Stimulated activated CD4-positive, alpha-beta T cell treated with anti-CD3 and anti-CD28 coated beads, Interleukin-4, amount 100 ng/mL, for 24 hours (primary cell): ENCODE data around the gene RPL5.
"Not testable (repeated sequence)": the region's sequence is repeated elsewhere in the genome, so short reads cannot be mapped to it uniquely, and the experiment has no call there.

Experiments used
- DNase-seq: peaks from one replicate; pipeline ENCODE4 v3.0.0-alpha.2; 2020

The RPL5 gene

DNA sequence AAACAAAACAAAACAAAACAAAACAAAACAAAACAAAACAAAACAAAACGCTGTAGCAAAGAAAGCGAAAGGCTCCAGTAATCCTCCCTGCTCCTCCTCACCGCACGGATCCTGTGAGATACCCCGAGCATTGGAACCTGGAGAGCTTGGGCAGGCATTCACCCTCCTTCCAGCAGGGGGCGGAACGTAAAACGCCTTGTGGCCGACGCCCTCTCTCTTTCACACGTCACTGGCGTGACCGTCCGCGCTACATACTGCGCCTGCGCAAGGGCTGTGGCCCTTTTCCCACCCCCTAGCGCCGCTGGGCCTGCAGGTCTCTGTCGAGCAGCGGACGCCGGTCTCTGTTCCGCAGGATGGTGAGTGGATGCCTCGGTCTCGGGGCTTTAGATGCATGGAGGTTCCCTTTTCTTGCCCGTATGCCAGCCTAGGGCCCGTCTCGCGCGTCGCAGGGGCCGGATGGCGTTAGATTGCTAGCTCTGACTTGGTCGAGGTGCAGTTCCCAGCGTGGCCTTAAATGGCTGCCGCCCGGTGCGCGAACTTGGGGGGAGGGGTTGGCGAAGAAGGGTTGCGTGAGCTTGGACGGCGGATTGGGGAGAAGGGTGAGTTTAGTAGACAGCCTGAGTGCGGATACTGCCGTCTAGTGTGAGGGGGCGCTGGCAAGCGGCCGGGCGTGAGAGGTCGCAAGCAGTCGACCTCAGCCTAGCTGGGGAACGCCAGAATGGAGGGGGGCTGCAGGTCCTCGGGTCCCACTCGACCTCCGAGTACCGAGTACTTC is at the start of gene RPL5:
RPL5 (plus strand) TSS at position 279 of the 775 bp plus-strand sequence; CDS start at position 354, 75 bp downstream.
- DNase-seq = peak; percentile 98

DNA sequence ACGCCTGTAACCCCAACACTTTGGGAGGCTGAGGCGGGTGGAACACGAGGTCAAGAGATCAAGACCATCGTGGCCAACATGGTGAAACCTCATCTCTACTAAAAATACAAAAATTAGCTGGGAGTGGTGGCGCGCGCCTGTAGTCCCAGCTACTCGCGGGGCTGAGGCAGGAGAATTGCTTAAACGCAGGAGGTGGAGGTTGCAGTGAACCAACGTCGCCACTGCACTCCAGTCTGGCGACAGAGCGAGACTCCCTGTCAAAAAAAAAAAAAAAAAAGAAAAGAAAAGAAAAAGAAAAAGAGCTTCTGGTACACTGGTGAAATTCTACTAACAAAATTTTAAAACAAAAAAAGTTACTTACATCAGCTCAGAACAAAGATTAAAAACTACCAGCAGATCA is 48.3 kb upstream of the RPL5 start:
- not testable (repeated sequence) for DNase-seq

DNA sequence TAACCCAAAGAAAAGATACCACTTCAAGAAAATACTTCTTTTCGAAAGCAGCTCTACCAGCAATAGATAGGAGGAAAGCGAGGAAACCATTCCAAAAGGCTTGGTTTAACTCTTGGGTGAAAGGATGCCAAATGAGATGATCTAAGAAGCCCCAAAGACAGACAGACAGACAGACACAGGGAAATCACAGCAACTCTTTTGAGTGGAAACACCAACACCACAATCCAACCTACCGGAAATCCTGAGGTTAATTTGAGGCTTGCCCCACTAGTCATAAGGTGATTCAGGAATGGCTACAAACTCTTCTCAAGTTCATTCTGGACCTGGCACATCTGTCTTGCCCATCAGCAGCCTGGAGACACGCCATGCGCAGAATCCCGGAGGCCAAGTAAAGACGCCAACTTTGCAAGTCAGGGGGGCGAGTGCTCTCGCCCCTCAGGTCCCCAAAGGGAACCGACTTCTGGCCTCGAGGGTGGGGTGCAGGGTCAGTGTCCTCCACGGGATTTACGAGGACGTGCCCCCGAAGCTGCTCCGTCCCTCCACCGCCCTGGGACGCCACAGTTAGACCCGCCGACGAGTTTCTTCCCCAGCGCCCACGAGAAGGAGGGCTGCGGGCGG is 47.7 kb upstream of the RPL5 start:
- DNase-seq = peak; percentile 43

DNA sequence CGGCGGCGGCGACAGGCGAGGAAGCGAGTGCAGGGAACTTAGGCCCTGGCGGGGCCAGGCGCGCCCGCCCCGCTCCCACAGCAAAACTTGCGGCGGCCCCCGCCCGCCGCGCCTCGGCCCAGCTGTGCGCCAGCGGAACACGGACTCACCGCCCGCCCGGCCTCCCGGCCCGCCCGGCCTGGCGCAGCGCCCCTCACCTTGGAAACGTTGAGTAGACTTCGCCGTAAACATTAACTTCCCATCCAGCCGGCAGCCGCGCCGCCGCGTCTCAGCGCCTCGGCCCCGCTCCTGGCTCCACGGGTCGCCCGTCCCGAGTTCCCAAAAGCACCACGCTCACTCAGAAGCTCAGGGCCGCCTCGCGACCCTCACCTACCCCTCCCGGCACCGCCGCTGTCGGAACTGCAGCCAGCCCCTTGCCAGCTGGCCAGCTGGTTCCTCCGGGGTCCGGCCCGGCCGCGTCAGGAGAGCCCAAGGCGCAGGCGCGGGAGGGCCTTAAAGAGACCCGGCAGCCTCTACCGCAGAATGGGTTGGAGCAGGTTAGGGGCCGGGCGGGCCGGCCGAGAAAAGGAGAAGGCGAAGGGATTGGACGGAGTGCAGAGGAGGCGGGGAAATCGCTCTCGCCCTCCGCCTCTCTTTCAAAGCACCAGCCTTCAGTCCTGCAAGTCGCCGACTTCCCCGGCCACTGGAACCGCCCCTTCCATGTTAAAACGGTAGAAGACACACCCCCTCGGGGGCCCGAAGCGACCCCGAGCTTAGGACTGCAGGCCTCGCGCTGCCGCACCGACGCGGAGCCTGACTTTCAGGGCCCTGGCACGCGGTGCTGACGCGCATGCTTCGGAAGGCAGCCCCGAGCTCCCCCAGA is 47.0 kb upstream of the RPL5 start, which contains the start of gene EVI5:
EVI5 (minus strand) TSS at position 470 of the 862 bp plus-strand sequence. CDS start 48,562 bp downstream, outside the sequence.
- peak; percentile 70 for DNase-seq

DNA sequence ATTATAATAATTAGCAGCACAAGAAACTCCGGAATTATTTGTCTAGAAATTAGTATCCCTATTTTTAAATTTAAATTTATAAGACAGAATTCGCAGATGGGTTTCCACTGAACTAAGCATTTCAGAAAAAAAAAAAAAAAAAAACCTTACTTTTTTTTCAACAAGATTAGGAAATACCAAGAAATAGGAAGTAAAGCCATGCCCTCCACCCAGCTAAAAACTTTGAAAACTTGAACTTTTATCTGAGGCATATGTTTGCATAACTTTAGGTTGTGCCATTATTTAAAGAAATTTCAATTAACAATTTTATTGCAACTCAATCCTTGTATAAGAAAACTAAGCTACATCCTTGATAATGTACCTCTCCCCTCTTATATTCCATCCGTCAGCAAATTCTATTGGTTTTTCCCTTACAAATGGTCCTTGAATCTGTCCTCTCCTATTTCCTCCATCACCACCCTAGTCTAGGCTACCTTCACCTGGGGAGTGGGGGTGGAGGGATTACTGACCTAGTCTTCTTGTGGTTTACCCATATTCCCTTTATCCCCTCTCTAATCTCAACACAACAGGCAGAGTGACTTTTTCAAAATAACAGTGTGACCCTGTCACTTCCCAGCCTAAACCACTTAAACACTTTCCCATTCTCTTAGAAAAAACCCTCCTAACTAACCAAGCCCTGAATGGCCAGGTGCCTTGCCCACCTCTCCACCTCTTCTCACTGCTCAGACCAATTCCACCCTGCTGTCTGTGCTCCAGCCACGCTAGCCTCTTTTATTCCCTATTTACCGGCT is 45.5 kb upstream of the RPL5 start:
- DNase-seq = no peak

DNA sequence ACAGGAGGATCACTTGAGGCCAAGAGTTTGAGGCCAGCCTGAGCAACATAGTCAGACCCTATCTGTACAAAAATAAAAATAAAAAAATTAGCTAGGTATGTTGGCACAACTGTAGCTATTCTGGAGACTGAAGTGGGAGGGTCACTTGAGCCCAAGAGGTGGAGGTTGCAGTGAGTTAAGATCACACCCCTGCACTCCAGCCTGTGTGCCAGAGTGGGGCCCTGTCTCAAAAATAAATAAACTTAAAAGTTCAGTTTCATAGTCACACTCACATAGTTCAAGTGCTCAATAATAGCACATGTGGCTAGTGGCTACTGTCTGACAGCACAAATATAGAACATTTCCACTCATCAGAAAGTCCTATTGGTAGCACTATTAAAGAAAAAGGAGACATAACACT is 41.8 kb upstream of the RPL5 start:
- no peak for DNase-seq

DNA sequence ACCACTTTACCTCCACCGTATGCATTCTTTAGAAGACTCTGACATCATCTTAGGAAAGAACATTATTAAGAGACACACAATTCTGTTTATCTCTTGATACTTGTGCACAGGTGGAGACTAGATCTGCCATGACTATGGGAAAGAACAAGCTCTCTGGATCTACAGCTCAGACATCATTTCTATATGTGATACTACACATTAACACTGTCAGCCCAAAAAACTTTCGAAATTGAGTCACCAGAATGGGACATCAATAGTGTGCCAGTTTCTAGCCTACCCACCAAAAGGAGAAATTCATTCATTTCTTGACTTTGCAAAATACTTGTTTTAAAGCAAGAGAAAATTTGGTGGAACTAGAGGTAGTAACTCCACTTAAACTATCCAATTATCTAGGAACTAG is 41.0 kb upstream of the RPL5 start:
- no peak for DNase-seq

DNA sequence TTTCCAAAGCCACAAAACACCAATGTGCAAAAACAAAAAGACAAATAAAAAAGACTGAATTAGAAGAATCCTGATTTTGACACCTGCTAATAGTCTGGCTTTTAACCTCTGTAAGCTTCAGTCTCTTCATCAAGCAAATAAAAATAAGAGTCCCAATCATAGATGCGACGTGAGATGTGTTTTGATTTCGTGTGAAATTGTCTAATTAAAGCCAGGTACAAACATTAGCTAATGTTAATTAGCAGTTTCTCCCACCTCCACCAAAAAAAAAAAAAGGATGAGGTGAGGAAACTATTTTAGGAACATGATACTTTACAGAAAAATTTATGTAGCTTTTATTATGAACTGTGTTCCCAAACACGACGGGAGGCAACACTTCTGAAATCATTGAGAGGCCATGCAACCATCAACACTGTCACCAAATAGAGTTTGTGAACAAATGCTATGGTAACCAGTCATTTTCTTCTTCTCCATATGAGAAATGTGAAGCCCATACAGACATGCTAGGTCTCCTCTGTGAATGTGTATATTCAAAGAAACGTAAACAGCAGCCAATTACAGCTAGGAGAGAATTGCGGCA is 40.3 kb upstream of the RPL5 start:
- no peak for DNase-seq

DNA sequence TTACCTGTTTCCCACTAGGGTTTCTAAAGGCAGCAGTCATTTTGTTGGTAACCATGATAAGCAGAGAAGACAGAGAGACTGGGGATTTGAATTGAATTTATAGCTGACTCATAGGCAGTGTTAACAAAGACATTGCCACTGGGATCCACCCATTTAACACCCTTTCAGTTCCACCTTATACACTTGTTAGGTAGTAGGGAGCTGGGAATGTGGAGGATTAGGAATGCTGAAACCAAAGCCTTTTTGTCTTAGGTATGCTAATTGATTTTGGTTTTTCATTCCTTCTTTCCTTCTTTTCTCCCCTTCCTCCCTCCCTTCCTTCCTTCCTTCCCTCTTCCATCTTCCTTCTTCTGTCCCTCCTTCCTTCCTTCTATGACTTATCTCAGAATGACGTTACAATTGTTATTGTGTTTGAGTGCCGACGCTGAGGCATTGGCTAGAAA is 39.5 kb upstream of the RPL5 start:
- no peak for DNase-seq

DNA sequence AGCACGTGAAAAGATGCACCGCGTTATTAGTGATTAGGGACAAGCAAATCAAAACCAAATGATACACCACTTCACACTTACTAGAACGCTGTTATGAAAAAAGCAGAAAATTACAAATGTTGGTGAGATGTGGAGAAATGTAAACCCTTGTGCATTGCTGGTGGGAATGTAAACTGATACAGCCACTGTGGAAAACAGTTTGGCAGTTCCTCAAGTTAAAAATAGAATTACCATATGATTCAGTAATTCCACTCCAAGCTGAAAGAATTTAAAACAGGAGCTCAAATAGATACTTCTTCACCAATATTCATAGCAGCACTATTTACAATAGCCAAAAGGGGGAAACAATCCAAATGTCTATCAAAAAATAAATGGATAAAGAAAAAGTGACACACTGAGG is 36.7 kb upstream of the RPL5 start:
- no peak for DNase-seq

DNA sequence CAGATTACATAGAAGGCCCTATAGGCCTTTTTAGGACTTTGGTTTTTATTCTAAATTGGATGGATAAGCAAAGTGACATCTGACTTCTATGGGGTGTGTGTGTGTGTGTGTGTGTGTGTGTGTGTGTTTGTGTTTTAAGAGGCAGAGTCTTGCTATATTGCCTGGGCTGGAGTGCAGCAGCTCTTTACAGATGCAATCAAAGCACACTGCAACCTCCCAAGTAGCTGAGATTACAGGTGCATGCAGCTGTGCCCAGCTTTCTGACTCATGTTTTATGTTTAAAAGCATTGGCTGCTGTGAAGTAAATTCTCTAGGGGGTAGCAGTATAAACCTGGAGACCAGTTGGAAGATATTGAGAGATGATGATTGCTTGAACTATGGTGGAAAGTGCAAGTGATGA is 34.5 kb upstream of the RPL5 start:
- DNase-seq = no peak

DNA sequence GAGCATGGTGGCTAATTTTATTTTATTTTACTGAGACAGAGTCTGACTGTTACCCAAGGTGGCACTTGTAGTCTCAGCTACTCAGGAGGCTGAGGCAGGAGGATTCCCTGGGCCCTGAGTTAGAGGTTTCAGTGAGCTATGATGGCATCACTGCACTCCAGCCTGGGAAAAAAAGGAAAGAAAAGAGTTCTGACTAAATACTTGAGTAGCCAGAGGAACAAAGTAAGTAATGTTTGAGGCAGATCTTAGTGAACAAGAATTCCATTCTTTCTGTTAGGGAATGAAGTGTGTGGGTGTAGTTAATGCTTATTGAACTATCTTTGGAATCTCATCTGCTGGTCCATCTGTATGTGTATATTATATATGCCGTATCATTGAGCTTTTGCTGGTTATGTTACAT is 33.9 kb upstream of the RPL5 start:
- DNase-seq = no peak

DNA sequence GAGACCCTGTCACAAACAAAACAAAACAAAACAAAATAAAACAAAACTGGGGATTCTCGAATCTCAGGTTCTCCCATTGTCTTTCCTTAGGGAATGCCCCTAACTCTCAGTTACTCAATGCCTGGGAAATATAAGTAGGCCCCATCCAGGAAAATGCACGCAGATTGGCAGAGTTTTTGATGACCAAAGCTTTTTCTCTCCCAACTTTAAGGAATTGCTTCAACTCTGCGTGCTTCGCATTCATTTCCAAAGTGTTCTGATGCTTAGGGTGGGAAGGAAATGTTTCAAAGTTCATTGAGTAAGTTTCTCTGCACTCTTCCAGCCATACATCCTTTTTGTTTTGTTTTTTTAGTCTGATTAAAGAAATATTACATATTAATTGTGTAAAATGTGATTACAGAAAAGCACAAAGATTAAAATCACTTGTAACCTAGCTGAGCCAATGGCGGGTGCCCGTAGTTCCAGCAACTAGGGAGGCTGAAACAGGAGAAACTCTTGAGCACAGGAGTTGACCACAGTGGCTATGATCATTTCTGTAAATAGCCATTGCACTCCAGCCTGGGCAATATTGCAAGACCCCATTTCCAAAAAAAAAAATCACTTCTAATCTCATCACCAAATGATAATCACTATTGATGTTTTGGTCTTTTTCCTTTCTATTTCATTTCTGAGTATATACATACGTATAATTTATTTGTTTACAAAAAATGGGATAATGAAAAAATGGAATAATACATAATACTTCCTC is 28.5 kb upstream of the RPL5 start:
- no peak for DNase-seq

DNA sequence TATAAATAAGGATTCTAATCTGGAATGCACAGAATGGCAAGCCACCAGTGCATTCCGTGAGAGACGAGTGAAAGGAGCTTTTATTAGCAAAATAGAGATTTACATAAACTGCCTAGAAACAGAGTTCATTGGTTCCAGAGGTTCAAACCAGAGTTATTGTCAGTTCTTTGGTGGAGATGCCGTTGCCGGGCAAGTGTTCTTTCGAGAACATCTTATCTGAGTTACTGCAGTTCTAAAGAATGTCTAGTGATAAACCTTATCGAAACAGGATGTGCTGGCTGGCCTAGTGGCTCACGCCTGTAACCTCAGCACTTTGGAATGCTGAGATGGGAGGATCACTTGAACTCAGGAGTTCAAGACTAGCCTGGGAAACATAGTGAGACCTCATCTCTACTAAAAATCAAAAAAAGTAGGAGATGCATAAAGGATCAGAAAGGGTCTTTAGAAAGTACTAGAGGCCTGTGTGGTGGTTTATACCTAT is 27.1 kb upstream of the RPL5 start:
- no peak for DNase-seq

DNA sequence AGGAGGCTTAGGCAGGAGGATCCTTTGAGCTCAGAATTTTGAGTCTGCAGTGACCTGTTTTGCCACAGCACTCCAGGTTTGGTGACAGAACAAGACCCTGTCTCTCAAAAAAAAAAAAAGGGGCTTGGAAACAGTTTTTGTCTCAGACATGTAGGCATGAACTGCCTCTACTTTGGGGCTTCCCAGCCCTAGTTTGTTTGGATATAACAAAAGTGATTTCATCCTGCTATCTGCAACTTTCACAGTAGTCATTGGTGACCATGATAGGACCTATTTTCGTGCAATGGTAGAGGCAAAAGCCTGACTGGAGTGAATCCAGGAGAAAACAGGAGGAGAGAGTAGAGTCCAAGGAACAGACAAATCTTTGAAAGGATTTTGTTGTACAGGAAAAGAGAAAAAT is 26.6 kb upstream of the RPL5 start:
- DNase-seq = no peak

DNA sequence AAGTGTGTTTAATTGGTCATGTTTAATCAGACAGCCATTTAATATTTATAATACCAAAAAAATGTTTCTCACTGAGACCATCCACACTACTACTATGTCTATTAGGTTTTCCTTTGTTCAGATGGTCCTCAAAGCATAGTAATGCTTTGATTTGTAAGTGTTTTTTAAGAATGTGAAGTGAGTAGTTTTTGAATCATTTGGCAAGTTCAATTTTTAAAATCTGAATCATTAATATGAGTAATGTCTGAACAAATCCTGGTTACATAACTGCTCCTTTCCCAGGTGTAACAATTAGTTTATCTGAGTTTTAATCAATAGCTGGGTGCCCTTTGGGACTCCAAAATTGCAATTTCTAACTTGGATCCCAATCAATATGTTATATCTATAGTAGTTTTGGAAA is 23.5 kb upstream of the RPL5 start:
- no peak for DNase-seq

DNA sequence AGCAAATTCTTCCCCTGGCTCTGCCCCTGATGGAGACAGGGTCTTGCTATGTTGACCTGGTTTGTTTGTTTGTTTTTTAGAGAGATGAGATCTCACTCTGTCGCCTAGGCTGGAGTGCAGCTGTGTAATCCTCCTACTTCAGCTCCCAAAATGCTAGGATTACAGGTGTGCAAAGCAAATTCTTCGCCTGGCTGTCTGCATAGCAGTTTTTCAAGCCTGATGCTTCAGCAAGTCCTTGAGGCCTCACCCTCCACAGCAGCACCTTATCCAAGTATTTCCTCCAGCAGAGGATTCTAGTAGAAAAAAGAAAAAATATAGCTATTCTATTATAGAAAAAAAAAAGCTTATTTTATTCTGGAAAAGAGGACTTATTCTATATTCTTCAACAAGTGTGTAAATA is 15.1 kb upstream of the RPL5 start:
- no peak for DNase-seq

DNA sequence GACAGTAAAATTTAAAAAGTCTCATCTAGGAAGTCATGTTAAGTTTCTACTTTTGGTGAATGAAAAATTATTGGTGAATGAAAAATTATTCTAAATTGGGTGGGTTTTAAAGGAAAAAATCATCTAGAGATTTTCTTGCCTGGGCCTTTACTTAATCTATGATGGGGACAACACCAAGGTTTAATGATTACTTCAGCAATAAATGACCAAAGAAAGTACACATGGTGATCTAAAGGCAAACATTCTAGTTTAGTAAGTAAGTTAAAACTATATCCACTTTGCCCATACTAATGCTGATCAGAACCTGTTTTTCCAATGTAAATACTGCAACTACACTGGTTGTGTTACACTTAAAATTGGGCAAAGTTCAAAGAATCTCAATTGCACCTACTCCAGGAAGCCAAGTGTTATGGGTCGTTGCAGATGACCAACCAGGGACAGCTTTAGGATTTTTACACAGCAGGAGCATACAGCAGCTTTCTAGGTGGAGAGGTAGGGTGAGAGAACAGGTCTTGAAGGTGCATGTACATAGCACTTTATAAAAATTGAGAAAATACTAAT is 14.6 kb upstream of the RPL5 start:
- DNase-seq = no peak

DNA sequence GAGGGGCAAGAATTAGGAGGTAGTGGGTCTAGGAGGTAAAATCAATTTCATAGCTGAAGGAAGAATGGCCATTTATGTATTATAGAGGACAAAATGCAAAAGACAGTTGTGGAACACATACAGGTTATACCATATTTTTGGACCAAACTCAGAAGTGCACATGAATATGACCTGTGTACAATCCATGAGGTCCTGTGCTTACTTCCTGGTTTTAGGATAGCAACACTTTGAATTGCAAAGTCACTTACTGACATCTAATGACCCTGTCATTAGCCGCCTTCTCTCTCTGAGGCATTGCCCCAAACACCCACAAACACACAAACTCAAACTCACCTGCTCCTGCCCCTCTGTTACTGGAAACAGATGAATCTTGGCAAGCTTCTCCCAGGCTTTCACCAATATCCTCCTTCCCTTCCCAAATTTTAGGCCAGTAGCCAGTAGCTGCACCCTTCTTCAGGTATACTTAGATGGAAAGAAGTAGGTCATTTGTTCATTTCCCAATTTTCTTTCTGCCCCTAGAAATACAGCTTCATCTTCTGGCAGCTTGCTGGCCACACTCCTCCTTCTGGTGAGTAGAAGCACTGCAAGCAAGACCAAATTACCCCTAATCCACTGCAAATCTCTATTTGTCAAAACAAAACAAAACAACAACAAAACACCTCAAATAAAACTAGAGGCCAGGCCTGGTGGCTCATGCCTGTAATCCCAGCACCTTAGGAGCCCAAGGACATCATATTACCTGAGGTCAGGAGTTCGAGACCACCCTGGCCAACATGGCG is 13.7 kb upstream of the RPL5 start:
- peak; percentile 27 for DNase-seq

DNA sequence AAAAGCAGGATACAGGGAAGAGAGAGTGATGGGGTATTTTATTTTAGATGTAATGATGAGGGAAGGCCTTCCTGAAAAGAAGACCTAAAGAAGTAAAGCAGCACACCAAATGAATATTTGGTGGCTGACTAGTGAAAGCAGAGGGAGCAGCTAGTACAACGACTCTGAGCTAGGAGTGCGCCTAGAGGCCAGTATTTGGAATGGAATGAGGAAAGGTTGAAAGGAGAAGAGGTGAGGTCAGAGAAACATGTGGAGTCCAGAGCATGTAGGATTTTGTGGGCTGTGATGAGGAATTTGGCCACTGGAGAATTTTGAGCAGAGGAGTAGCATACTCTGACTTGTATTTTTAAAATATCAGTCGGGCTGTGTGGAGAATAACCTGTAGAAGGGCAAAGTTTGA is 11.8 kb upstream of the RPL5 start:
- DNase-seq = no peak
